ENCODE data around the gene UNC5B. TPM values are rescaled to one million over a fixed set of nuclear protein-coding genes. Genes with fewer than 3 reads are reported as not detected.

Gene UNC5B
- total RNA-seq, 4 donors from 2014 or later = 3.3 to 7.0 (median 5.9) TPM

DNA sequence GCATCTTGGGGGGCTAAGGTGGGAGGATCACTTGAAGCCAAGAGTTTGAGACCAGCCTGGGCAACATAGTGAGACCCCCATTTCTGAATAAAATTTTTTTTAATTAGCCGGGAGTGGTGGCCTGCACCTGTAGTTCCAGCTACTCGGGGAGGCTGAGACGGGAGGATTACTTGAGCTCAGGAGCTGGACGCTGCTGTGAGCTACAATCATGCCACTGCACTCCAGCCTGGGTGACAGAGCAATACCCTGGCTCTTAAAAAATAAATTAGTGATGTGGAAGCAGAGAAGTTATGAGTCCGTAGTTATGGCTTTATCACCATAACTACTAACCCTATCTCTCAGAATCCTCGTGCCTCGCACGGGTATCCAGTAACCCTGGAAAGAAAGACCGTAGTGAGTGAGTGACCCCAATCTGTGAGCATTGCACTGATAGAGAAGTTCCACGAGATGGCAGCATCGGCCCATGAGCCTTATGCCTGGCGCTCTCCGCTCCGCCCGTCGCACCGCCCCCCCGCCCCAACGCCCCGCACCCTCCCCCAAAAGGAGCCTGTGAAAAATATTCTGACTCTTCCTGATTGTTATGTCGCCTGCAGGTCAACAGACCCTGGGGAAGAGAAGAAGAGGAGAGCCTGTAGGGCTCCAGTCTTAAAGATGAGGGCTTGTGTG is 101.8 kb downstream of the UNC5B start:
- H3K27ac ChIP-seq = peak overlapping the region in 2 of 4 donors; percentile 53 to 59
- H3K27me3 ChIP-seq = no peaks in the 10 kb centered on the region
- no peak for TF ChIP-seq POLR2A (IDR thresholded peaks at IDR 0.05)
- TF ChIP-seq, protein P1, sequence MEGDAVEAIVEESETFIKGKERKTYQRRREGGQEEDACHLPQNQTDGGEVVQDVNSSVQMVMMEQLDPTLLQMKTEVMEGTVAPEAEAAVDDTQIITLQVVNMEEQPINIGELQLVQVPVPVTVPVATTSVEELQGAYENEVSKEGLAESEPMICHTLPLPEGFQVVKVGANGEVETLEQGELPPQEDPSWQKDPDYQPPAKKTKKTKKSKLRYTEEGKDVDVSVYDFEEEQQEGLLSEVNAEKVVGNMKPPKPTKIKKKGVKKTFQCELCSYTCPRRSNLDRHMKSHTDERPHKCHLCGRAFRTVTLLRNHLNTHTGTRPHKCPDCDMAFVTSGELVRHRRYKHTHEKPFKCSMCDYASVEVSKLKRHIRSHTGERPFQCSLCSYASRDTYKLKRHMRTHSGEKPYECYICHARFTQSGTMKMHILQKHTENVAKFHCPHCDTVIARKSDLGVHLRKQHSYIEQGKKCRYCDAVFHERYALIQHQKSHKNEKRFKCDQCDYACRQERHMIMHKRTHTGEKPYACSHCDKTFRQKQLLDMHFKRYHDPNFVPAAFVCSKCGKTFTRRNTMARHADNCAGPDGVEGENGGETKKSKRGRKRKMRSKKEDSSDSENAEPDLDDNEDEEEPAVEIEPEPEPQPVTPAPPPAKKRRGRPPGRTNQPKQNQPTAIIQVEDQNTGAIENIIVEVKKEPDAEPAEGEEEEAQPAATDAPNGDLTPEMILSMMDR (IDR thresholded peaks at IDR 0.05) = peak; percentile 79 to 93 (median 81)
- H3K36me3 ChIP-seq = no peaks in the 10 kb centered on the region
- WGBS, 2 donors = 7 to 10% methylated on average over 18 to 21 of the region's 21 CpGs
- H3K4me3 ChIP-seq = peak overlapping the region in 1 of 4 donors; percentile 39
- peak in 1 of 2 donors; percentile 46 for DNase-seq (ENCODE audit: low spot score in 2 of 2)
- peaks cover 0 to 26% (median 5%) of the 10 kb centered on the region in 4 donors for H3K4me1 ChIP-seq
- no peaks in the 10 kb centered on the region for H3K9me3 ChIP-seq

DNA sequence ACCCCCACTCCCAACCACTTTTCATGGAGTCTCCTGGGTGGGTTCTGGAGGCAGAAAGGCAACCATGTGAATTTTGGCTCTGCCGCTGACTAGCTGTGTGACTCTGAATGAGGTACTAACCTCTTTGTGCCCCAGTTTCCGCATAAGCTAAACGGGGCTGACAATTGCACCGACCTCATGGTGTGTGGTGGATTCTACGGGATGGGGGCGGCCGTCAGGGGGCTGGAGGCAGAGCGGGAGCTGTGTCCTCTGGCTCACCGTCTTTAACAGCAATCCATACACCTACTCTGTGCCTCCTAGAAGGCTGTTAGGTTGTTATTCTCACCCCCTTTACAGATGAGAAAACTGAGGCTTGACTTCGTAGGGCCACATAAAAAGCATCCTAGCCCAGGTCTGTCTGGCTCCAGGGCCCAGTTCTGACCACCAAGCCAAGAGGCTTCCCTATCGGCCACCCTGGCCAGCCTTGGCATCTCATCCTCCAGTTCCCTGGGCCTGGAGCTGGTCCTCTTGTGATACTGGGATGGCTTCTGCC is 102.4 kb downstream of the UNC5B start:
- Histone ChIP-seq H3K9me3 (no peaks in the 10 kb centered on the region), H3K4me1 (peaks cover 0 to 28% (median 5%) of the 10 kb centered on the region in 4 donors), H3K27me3 (no peaks in the 10 kb centered on the region), H3K36me3 (no peaks in the 10 kb centered on the region), H3K27ac (peak overlapping the region in 1 of 4 donors; percentile 59), H3K4me3 (peak overlapping the region in 1 of 4 donors; percentile 39)
- DNase-seq (ENCODE audit: low spot score in 2 of 2) = no peak
- TF ChIP-seq, protein P1 (IDR thresholded peaks at IDR 0.05) = no peak
- no peak for TF ChIP-seq EP300 (IDR thresholded peaks at IDR 0.05)
- no peak for TF ChIP-seq POLR2A (IDR thresholded peaks at IDR 0.05)
- WGBS, 2 donors = 53 to 58% methylated on average over 3 to 11 of the region's 11 CpGs

DNA sequence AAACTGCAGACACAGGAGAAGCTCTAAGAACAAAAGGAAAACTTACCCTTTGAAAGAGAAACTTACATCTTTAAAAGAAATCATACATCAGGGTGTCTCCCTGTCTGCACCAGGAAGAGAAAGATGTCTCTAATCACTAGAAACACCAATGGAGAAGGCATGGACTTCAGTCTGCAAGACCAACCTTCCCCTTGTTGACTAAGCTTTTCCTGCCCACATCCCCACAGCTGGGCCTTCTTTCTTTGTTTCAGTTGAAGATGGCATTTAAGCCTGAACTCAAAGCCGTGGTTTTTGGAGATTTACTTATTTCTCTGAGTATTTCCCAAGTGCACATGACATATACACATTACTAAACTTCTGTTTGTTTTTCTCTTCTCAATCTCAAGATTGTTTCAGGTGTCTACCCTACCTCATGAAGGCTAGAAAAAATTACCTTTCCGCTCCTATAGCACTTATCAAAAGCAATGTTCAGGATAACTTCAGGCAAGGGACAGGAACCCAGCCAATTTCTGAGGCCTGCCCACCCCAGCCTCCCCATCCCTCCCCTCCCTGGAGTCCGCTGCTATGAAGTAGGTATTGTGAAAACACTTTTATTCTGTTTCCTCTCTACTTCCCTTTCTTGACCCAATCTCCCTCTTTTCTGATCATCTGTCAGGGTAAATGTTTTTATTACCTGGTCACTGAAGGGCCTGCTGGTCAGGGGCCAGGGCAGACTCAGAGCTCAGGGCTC is 103.9 kb downstream of the UNC5B start:
- peaks cover 0 to 39% (median 9%) of the 10 kb centered on the region in 4 donors for H3K4me1 ChIP-seq
- H3K36me3 ChIP-seq = no peaks in the 10 kb centered on the region

DNA sequence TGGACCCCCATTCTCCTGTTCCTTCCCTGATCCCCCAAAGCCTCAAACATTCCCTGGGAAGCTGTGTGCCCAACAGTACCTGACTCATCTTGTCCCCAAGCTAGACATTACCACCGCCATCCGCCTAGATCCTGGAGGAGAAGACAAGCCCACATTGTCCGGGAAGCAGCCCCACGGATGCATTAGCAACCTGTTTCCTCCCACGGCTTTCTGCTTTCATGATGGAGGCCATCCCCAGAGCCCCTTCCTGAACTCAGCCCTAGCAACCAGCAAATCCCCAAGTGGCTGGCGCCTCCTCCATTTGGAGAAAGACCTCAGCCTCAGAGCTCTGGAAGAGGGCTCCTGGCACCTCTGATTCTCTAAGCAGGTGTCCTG is 104.4 kb downstream of the UNC5B start:
- no peaks in the 10 kb centered on the region for H3K27me3 ChIP-seq
- TF ChIP-seq EP300 (IDR thresholded peaks at IDR 0.05) (no peak), POLR2A (IDR thresholded peaks at IDR 0.05) (no peak)
- TF ChIP-seq, protein P1 (IDR thresholded peaks at IDR 0.05) = no peak
- no peak for DNase-seq (ENCODE audit: low spot score in 2 of 2)
- H3K27ac ChIP-seq = peak overlapping the region in 1 of 4 donors; percentile 29
- 69 to 72% methylated on average over 6 of the region's 6 CpGs for WGBS, 2 donors
- H3K4me1 ChIP-seq = peaks cover 0 to 39% (median 9%) of the 10 kb centered on the region in 4 donors
- H3K4me3 ChIP-seq = no peak overlapping the region
- H3K9me3 ChIP-seq = no peaks in the 10 kb centered on the region
- no peaks in the 10 kb centered on the region for H3K36me3 ChIP-seq

More for the DNA sequence above, 103.9 kb downstream of the UNC5B start:
- TF ChIP-seq EP300 (IDR thresholded peaks at IDR 0.05) (no peak), POLR2A (IDR thresholded peaks at IDR 0.05) (no peak)
- TF ChIP-seq, protein P1 (IDR thresholded peaks at IDR 0.05) = no peak
- no peak for DNase-seq (ENCODE audit: low spot score in 2 of 2)
- Histone ChIP-seq H3K27me3 (no peaks in the 10 kb centered on the region), H3K9me3 (no peaks in the 10 kb centered on the region), H3K4me3 (no peak overlapping the region), H3K27ac (peak overlapping the region in 1 of 4 donors; percentile 29)
- 64 to 77% methylated on average over 3 of the region's 3 CpGs for WGBS, 2 donors

DNA sequence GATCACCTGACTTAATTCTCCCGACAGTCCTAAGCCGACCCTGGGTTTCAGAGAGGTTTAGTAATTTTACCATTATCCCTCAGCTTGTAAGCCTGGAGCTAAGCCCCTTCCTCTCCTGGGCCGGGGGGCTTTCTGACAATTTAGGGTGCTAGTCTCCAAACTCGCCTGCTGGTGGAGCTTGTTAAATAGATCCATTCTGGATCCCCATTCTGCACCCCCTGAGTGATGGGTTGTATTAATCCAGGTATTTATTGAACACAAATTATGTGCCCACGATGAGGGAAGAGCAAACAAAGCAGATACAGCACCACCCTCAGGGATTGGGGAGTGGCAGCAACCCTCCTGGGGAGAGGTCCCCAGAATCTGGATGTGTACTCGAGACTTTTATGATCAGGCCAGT is 105.4 kb downstream of the UNC5B start:
- no peak overlapping the region for H3K27ac ChIP-seq
- no peak overlapping the region for H3K4me3 ChIP-seq
- WGBS, 2 donors = 60 to 86% methylated on average over 6 of the region's 6 CpGs
- H3K4me1 ChIP-seq = peaks cover 0 to 39% (median 9%) of the 10 kb centered on the region in 4 donors
- TF ChIP-seq, protein P1 (IDR thresholded peaks at IDR 0.05) = no peak
- TF ChIP-seq POLR2A (IDR thresholded peaks at IDR 0.05) (no peak), EP300 (IDR thresholded peaks at IDR 0.05) (no peak)
- H3K27me3 ChIP-seq = no peaks in the 10 kb centered on the region
- H3K9me3 ChIP-seq = no peaks in the 10 kb centered on the region
- DNase-seq (ENCODE audit: low spot score in 2 of 2) = no peak
- peaks cover 0 to 4% (median 0%) of the 10 kb centered on the region in 3 donors for H3K36me3 ChIP-seq

Measured in tibial nerve (tissue), 4 donors.